Smooth muscle cell (in vitro differentiated cells): Measurements from ENCODE around the gene ATCAY. TPM values are rescaled to one million over a fixed set of nuclear protein-coding genes. Genes with fewer than 3 reads are reported as not detected.

ENCODE experiments used
- DNase-seq: peaks from one replicate; lab custom pipeline; 2025; ENCODE audit not compliant: unreplicated experiment; lab: John Stamatoyannopoulos, UW
- H2AFZ ChIP-seq: fragments of 200-600 bp; sonication (generic); 2 replicates; pipeline ENCODE4 v1.6.0; 2016; ENCODE audit warnings: antibody characterized with exemption, low read depth, mild to moderate bottlenecking
- H3F3A ChIP-seq: fragments of 200-600 bp; sonication (generic); 2 replicates; pipeline ENCODE4 v1.6.0; 2017; ENCODE audit warnings: antibody characterized with exemption, low read depth
- H3K27ac ChIP-seq: fragments of 200-600 bp; sonication (generic); 2 replicates; pipeline ENCODE4 v1.5.1; 2016; ENCODE audit warnings: low read depth, mild to moderate bottlenecking
- H3K27me3 ChIP-seq: fragments of 200-600 bp; sonication (generic); 2 replicates; pipeline ENCODE4 v1.6.1; 2016; ENCODE audit warnings: low read depth, mild to moderate bottlenecking
- H3K36me3 ChIP-seq: fragments of 200-600 bp; sonication (generic); 2 replicates; pipeline ENCODE4 v1.5.1; 2016; ENCODE audit warnings: low read depth
- H3K4me1 ChIP-seq: fragments of 200-600 bp; sonication (generic); 2 replicates; pipeline ENCODE4 v1.5.1; 2016; ENCODE audit warnings: low read depth
- H3K4me2 ChIP-seq: fragments of 200-600 bp; sonication (generic); 2 replicates; pipeline ENCODE4 v1.6.0; 2016; ENCODE audit warnings: mild to moderate bottlenecking
- H3K4me3 ChIP-seq: fragments of 200-600 bp; sonication (generic); 2 replicates; pipeline ENCODE4 v1.5.1; 2016; ENCODE audit warnings: mild to moderate bottlenecking
- H3K79me2 ChIP-seq: fragments of 200-600 bp; sonication (generic); 2 replicates; pipeline ENCODE4 v1.6.0; 2016; ENCODE audit warnings: low read depth, mild to moderate bottlenecking
- H3K9ac ChIP-seq: fragments of 200-600 bp; sonication (generic); 2 replicates; pipeline ENCODE4 v1.6.0; 2016; ENCODE audit warnings: low read depth
- H3K9me3 ChIP-seq: fragments of 200-600 bp; sonication (generic); replicated peaks from 2 replicates; pipeline ENCODE4 v1.5.1; 2016; ENCODE audit warnings: low read depth
- H4K20me1 ChIP-seq: fragments of 200-600 bp; sonication (generic); 2 replicates; pipeline ENCODE4 v1.6.0; 2016; ENCODE audit warnings: low read depth
- CTCF ChIP-seq: fragments of 200-600 bp; sonication (generic); IDR thresholded peaks from 2 replicates; pipeline ENCODE4 v1.5.1; 2017; ENCODE audit warnings: borderline replicate concordance, mild to moderate bottlenecking, antibody characterized with exemption; ENCODE audit not compliant: insufficient read depth, poor library complexity, severe bottlenecking
- WGBS: methylation state at CpG from one replicate; pipeline ENCODE4 v1.1.7; 2016; ENCODE audit warnings: low lambda C conversion rate; 5-methylcytosine and 5-hydroxymethylcytosine counted together
- polyA plus RNA-seq: library from polyadenylated mRNA; unstranded; fragments of >200 nt; fragmentation: Nextera tagmentation; extraction: Ambion mirVana; gene quantifications from 2 replicates; pipeline ENCODE4 v1.2.1, GENCODE V29; 2016
- total RNA-seq: library from RNA; depleted of rRNA; stranded (reverse); fragments of >200 nt; gene quantifications from 2 replicates; pipeline ENCODE4 v1.2.3, GENCODE V29; 2014

Gene ATCAY
- total and polyA plus RNA-seq, 2 experiments from 2014 or later: 0.09 to 1.1 TPM

DNA sequence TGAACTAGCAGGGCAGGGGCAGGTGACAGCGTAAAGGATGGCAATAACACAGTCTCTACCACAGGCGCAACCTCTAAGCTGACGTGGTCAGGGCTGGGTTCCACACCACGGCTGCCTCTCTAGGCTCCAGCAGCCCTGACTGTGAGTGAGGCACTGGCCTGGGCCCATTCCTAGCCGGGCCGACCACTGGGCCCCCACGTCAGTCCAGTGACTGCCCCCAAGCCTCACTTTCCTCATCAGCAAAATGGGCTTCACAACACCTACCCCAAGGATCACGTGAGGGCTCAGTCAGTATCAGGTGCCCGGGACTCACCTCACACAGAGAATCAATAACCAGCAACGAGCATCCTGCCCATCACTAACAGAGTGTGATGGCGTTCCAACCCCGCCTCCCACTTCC is 16.8 kb upstream of the ATCAY start:
- Histone ChIP-seq H3K4me2 (no peak overlapping the region), H3K4me1 (no peaks in the 10 kb centered on the region), H3K27me3 (peaks cover 23% of the 10 kb centered on the region), H3F3A (no peaks in the 10 kb centered on the region), H3K36me3 (no peaks in the 10 kb centered on the region), H4K20me1 (no peaks in the 10 kb centered on the region), H2AFZ (no peak overlapping the region), H3K4me3 (no peak overlapping the region), H3K79me2 (no peaks in the 10 kb centered on the region), H3K27ac (no peak overlapping the region), H3K9ac (no peak overlapping the region), H3K9me3 (no peaks in the 10 kb centered on the region)
- no peak for TF ChIP-seq CTCF
- 94% methylated on average over 12 of the region's 12 CpGs for WGBS
- no peak for DNase-seq

DNA sequence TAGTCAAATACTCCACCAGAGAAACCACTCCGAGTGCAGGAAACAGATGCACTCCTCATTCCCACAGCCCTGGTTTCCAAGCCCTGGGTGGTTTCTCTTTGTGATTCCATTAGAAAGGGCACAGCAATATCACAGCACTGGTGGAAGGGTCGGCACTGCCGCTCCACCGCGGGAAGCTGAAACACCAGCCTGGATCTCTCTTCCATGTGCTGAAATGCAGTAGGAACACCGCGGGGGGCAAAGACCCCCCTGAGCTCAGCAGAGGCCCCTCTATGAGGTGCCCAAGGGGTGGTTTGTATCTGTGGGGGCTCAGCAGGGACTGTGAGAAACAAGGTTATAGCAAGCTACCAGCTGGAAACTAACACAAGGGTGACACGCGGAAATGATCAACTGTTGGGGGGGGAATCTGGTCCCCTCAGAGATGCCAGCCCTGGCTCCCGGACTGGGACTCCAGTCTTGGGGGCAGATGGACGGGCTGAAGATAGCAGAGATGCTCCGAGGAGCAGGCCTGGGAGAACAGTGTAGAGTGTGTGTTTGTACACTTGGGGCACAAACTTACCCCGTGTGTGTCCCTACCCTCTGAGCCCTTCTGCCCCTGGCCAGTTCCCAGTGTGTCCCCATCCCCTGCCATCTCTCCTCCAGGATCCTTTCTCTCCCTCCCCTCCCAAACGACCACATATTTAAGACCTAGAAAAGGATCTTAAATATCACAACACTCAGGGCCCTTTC is 13.4 kb upstream of the ATCAY start:
- no peak for DNase-seq
- Histone ChIP-seq H4K20me1 (no peaks in the 10 kb centered on the region), H3K27ac (no peak overlapping the region), H3F3A (no peaks in the 10 kb centered on the region), H3K4me3 (no peak overlapping the region), H3K27me3 (peaks cover 35% of the 10 kb centered on the region), H3K4me2 (no peak overlapping the region), H3K9ac (no peak overlapping the region), H3K4me1 (no peaks in the 10 kb centered on the region), H3K36me3 (no peaks in the 10 kb centered on the region), H2AFZ (no peak overlapping the region), H3K79me2 (no peaks in the 10 kb centered on the region), H3K9me3 (no peaks in the 10 kb centered on the region)
- TF ChIP-seq CTCF: no peak
- 83% methylated on average over 12 of the region's 14 CpGs for WGBS

DNA sequence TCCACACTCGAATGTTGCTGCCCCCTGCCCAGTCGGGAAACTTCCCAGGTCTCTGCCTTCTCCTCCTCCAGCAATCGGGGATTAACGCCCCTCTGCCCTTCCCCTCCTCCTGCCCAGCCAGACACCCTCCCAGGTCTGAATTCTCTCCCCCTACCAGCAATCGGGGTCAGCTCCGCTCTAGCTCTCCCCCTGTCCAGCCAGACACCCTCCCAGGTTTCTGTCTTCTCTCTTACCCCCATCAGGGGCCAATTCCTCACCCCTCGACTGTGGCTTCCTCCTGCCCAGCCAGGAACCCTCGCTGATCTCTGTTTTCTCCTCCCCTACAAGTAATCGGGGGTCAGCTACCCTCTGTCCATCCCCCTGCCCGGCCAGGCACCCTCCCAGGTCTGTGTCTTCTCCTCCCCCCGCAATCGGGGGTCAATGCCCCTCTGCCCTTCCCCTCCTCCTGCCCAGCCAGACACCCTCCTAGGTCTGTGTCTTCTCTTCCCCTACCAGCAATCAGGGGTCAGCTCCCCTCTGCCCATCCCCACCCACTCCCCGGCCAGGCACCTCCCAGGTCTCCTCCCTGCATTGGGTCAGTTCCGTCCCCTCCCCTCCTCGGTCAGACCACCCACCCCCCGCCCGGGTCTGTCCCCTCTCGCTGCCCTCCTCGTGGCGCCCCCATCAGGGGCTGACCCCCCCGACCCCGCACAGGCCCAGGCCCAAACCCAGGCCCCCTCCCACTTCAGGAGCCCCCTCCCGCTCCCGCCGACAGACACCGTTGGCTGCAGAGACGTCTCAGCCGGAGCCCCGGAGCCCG is 12.3 kb upstream of the ATCAY start:
- H2AFZ ChIP-seq: no peak overlapping the region
- no peaks in the 10 kb centered on the region for H3K36me3 ChIP-seq
- H3F3A ChIP-seq: no peaks in the 10 kb centered on the region
- H3K9ac ChIP-seq: no peak overlapping the region
- 69% methylated on average over 12 of the region's 30 CpGs for WGBS
- peak overlapping the region; percentile 36 for H3K4me3 ChIP-seq
- no peak for DNase-seq
- no peaks in the 10 kb centered on the region for H3K79me2 ChIP-seq
- no peak for TF ChIP-seq CTCF
- H3K27ac ChIP-seq: no peak overlapping the region
- H3K9me3 ChIP-seq: no peaks in the 10 kb centered on the region
- H3K27me3 ChIP-seq: peaks cover 35% of the 10 kb centered on the region
- H3K4me1 ChIP-seq: no peaks in the 10 kb centered on the region
- no peaks in the 10 kb centered on the region for H4K20me1 ChIP-seq
- peak overlapping the region; percentile 80 for H3K4me2 ChIP-seq
